Ectodermal cell (in vitro differentiated cells): ENCODE results near the gene AKAP13.

Experiments used
- H3K27ac ChIP-seq: 2 replicates; pipeline ENCODE4 v1.7.0; 2013; ENCODE audit warnings: mild to moderate bottlenecking, low read depth, low read length; ENCODE audit not compliant: insufficient read depth, poor library complexity, severe bottlenecking
- H3K27me3 ChIP-seq: 2 replicates; pipeline ENCODE4 v1.7.0; 2013; ENCODE audit warnings: mild to moderate bottlenecking, low read length; ENCODE audit not compliant: insufficient read depth, control insufficient read depth, poor library complexity, severe bottlenecking
- H3K36me3 ChIP-seq: one replicate; pipeline ENCODE4 v1.7.0; 2013; ENCODE audit warnings: low read length; ENCODE audit not compliant: control insufficient read depth, insufficient read depth
- H3K4me1 ChIP-seq: one replicate; pipeline ENCODE4 v1.7.0; 2013; ENCODE audit warnings: low read length; ENCODE audit not compliant: control insufficient read depth, insufficient read depth
- H3K4me3 ChIP-seq: 2 replicates; pipeline ENCODE4 v1.7.0; 2013; ENCODE audit warnings: low read depth, low read length, control low read depth; ENCODE audit not compliant: insufficient read depth
- H3K9me3 ChIP-seq: 2 replicates; pipeline ENCODE4 v1.7.0; 2013; ENCODE audit warnings: mild to moderate bottlenecking, low read length, moderate library complexity; ENCODE audit not compliant: control insufficient read depth
- WGBS, 2 experiments: methylation state at CpG; one replicate each; pipeline ENCODE4 v1.1.7; 2013; ENCODE audit warnings: missing lambda C conversion rate in 2 of 2; 5-methylcytosine and 5-hydroxymethylcytosine counted together

AKAP13 gene

DNA sequence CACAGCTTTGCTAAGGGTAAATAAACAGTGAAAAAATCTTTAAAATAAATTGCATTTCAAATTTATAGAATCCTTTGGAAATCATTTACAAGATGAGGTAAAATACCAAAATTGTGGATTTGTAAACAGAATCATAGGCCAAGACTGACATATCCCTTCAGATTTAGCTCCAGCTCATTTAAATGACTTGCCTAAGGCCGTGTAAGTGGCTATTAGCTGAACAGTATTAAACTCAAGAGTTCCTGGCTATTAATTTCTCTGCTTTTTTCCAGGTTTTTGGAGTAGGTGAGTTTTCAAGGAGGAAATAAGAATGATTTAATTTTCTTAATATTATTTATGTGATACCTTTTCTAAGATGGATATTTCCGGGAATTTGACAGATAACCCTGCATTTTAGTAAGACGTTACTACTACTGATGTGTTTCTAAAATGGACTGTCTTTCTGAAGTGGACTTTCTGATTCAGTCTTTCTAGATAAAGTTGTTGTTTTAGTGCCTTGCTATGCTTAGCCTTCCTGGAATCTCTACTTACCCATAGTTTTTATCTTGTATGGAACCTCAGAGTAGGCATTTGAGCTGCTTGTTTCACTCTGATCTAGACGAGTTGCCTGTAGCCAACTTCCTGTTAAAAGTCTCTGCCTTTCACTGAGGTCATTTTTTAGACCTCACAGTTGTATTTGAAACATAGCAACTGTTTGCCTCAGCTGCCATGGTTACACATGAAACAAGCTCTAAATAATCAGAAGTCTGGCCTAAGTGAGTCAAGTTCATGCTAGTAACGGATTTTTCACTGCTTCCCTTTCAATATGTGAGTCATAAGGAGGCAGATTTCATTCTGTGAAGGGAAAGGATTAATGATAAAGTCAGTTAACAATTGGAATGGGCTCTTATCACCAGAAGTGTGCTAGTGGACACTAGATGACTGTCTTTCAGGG, 287.4 kb downstream of the AKAP13 start:
- Histone ChIP-seq H3K9me3 (no peaks in the 10 kb centered on the region), H3K36me3 (peaks cover 18% of the 10 kb centered on the region), H3K27ac (peak overlapping the region; percentile 19), H3K27me3 (no peaks in the 10 kb centered on the region), H3K4me3 (no peak overlapping the region), H3K4me1 (no peaks in the 10 kb centered on the region)
- WGBS, 2 experiments: 93 to 96% methylated on average over 5 of the region's 5 CpGs

DNA sequence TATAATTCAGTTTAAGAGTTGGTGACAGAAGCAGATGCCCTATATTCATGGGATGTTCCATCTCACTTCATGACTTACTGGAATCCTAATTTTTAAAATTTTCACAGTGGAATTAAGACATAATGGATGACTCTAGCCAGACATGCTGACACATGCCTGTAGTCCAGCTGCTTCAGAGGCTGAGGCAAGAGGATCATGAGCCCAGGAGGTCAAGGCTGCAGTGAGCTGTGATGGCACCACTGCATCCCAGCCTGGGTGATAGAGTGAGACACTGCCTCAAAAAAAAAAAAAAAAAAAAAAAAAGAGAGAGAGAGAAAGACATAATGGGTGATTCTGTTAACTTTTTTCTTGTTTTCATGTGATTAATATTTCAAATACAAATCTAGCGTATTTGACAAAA, 290.8 kb downstream of the AKAP13 start:
- H3K27ac ChIP-seq: no peak overlapping the region
- 100% methylated on average over 1 of the region's 1 CpG for WGBS, 2 experiments
- H3K36me3 ChIP-seq: peaks cover 4% of the 10 kb centered on the region

DNA sequence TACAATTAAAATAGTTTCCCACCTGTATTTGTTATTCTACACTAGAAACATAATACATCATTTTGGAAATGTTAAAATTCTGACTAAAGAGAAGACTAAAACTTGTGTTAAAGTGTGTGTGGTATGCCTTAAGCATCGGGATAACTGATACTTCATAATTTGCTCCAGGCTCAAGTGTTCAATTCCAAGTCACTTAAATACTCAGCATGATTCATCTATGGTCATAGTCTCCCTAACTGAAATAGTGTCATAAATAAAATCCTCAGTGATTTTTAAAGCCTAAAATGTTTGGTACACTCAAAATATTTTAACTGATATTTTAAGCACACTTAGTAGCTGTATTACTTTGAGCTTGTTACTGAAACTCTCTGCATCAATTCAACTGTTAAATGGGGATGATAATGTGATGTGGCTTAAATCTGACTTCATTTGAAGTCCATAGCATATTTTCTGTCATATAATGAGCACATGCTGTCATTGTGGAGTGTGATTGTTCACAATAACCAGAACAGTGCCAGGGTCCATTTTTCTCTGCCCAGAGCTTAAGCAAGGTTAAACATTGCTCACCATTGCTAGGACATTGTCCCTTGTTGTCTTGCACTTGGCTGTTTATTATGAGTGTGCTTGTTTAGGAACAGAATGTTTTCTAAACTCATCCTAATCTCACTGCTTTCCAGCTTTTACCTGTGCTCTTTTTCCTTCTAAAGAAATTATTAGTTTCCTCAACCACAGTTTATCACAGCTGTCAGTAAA, 292.1 kb downstream of the AKAP13 start:
- Histone ChIP-seq H3K27me3 (no peaks in the 10 kb centered on the region), H3K9me3 (no peaks in the 10 kb centered on the region), H3K36me3 (peaks cover 4% of the 10 kb centered on the region), H3K27ac (no peak overlapping the region), H3K4me1 (no peaks in the 10 kb centered on the region), H3K4me3 (no peak overlapping the region)
- 100% methylated on average over 1 of the region's 1 CpG for WGBS, 2 experiments

More for the DNA sequence above, 290.8 kb downstream of the AKAP13 start:
- H3K4me3 ChIP-seq: no peak overlapping the region
- H3K9me3 ChIP-seq: no peaks in the 10 kb centered on the region
- H3K27me3 ChIP-seq: no peaks in the 10 kb centered on the region
- H3K4me1 ChIP-seq: no peaks in the 10 kb centered on the region

GRCh38 chr15:85673326-85673725, 292.9 kb downstream of the AKAP13 start:
- Histone ChIP-seq H3K27ac (no peak overlapping the region), H3K4me1 (no peaks in the 10 kb centered on the region), H3K36me3 (peaks cover 4% of the 10 kb centered on the region), H3K4me3 (no peak overlapping the region), H3K9me3 (no peaks in the 10 kb centered on the region), H3K27me3 (no peaks in the 10 kb centered on the region)
- 94 to 95% methylated on average over 5 of the region's 5 CpGs for WGBS, 2 experiments

- Histone ChIP-seq H3K36me3 (peaks cover 4% of the 10 kb centered on the region), H3K9me3 (no peaks in the 10 kb centered on the region), H3K4me1 (no peaks in the 10 kb centered on the region), H3K27me3 (no peaks in the 10 kb centered on the region), H3K27ac (no peak overlapping the region), H3K4me3 (no peak overlapping the region)
- WGBS, 2 experiments: 94 to 96% methylated on average over 9 of the region's 9 CpGs
Measured at GRCh38 chr15:85676342-85677098, 296.1 kb downstream of the AKAP13 start.

- WGBS, 2 experiments: 97 to 100% methylated on average over 4 of the region's 4 CpGs
- no peaks in the 10 kb centered on the region for H3K27me3 ChIP-seq
- no peaks in the 10 kb centered on the region for H3K9me3 ChIP-seq
- peaks cover 11% of the 10 kb centered on the region for H3K36me3 ChIP-seq
- no peak overlapping the region for H3K27ac ChIP-seq
- no peak overlapping the region for H3K4me3 ChIP-seq
- H3K4me1 ChIP-seq: no peaks in the 10 kb centered on the region
Measured at GRCh38 chr15:85679231-85679630, 298.8 kb downstream of the AKAP13 start.

GRCh38 chr15:85681386-85681785, 301.0 kb downstream of the AKAP13 start:
- H3K9me3 ChIP-seq: no peaks in the 10 kb centered on the region
- no peaks in the 10 kb centered on the region for H3K4me1 ChIP-seq
- H3K27ac ChIP-seq: no peak overlapping the region
- H3K4me3 ChIP-seq: no peak overlapping the region
- peaks cover 14% of the 10 kb centered on the region for H3K36me3 ChIP-seq
- 95 to 100% methylated on average over 3 to 4 of the region's 4 CpGs for WGBS, 2 experiments
- H3K27me3 ChIP-seq: no peaks in the 10 kb centered on the region

DNA sequence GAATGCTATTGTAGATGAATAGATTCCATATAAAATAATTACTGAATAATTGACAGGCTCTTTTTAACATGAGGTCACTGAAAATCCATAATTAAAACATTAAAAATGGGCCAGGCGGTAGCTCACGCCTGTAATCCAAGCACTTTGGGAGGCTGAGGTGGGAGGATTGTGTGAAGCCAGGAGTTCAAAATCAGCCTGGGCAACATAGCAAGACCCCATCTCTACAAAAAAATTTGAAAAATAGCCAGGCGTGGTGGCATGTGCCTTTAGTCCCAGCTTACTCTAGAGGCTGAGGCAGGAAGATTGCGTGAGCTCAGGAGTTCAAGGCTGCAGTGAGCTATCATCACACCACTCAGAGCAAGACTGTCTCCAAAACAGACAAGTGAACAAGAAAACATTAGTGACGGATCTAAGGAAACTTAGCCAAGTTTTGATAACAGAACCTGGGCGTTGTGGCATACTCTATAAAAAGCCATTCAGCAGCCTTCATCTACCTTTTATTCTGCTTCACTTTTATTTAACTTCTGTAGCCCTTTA, 303.8 kb downstream of the AKAP13 start:
- H3K27me3 ChIP-seq: no peaks in the 10 kb centered on the region
- H3K36me3 ChIP-seq: peaks cover 23% of the 10 kb centered on the region
- no peaks in the 10 kb centered on the region for H3K4me1 ChIP-seq
- no peak overlapping the region for H3K4me3 ChIP-seq
- WGBS, 2 experiments: 95 to 97% methylated on average over 6 of the region's 6 CpGs
- H3K9me3 ChIP-seq: no peaks in the 10 kb centered on the region
- no peak overlapping the region for H3K27ac ChIP-seq

DNA sequence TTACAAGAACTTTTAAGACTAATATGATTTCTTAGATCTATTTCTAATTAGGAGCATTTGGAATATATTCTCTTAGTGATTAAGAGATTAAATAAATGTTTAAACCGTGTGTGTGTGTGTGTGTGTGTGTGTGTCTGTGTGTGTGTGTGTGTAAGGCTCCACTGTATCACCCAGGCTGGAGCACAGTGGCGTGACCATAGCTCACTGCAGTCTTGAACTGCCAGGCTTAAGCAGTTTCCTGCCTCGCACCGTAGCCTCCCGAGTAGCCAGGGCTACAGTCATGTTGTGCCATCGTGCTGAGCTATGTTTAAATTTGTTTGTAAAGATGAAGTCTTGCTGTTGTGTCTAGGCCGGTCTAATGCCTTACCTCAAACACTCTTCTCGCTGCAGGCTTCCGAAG, 305.0 kb downstream of the AKAP13 start:
- Histone ChIP-seq H3K27me3 (no peaks in the 10 kb centered on the region), H3K4me1 (peaks cover 3% of the 10 kb centered on the region), H3K27ac (no peak overlapping the region), H3K9me3 (no peaks in the 10 kb centered on the region), H3K4me3 (no peak overlapping the region), H3K36me3 (peaks cover 23% of the 10 kb centered on the region)
- 93% methylated on average over 9 of the region's 9 CpGs for WGBS, 2 experiments
